KOPT-K1 (cell line): ENCODE results near the gene TSHZ2.

Source experiments
- H3K27ac ChIP-seq: fragments of 200-600 bp; sonication (generic); 2 replicates; pipeline ENCODE4 v1.5.1; 2016; ENCODE audit warnings: antibody characterized with exemption, mild to moderate bottlenecking, low read depth, low read length; ENCODE audit not compliant: poor library complexity, severe bottlenecking
- H3K36me3 ChIP-seq: fragments of 200-600 bp; sonication (generic); 2 replicates; pipeline ENCODE4 v1.5.1; 2017; ENCODE audit warnings: antibody characterized with exemption, mild to moderate bottlenecking, low read length, moderate library complexity; ENCODE audit not compliant: insufficient read depth
- H3K9me3 ChIP-seq: fragments of 200-600 bp; sonication (generic); 2 replicates; pipeline ENCODE4 v1.5.1; 2017; ENCODE audit warnings: antibody characterized with exemption, low read length, mild to moderate bottlenecking; ENCODE audit not compliant: insufficient read depth, poor library complexity, severe bottlenecking

TSHZ2 gene

DNA sequence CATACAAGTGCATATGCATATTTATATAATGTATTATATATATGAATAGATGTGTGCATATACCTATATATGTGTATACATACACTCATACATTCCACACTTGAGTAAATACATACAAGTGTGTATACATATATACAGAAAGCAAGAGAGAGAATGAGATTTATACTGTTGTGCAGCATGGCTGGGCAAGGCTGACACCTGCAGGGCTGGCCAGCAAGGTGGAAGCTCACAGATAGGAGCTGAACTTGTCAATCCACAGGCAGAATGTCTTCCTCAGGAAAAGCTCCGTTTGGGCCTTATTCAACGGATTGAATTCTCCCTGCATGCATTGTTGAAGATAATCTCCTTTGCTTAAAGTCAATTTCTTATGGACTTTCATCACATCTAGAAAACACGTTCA is 364.7 kb downstream of the TSHZ2 start:
- no peaks in the 10 kb centered on the region for H3K36me3 ChIP-seq
- H3K27ac ChIP-seq = no peak overlapping the region
- no peaks in the 10 kb centered on the region for H3K9me3 ChIP-seq

DNA sequence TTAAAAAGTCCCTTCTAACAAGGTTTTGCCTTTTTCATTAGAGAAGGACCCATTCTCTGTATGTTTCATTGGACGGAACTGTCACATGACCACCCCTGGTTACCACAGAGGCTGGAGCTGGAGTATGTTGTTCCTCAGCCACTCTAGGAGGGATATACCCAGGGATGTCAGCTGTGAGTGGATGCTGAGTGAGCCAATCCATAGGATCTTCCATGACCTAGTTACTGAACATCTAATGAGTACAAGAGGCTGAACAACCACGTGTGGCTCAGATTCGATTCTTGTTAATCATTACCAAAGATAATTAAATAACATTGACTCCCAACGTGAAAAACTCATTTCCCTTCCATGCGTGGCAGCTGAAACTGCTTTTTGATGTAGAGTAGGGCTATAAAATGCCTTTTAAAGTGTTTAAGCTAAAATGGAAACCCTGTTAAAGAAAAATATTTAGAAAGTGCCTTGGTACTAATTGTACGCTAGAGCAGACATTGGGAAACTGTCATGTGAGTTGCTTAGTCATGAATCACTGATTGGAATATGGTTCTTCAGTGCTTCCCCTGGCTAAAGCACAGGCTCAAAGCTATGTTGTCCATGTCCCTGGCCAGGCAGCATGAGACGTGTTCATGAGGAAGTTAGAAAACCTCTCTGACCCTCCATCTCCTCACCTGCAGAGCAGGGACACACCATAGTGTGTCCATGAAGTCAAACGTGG is 365.4 kb downstream of the TSHZ2 start:
- Histone ChIP-seq H3K27ac (no peak overlapping the region), H3K36me3 (no peaks in the 10 kb centered on the region), H3K9me3 (no peaks in the 10 kb centered on the region)

DNA sequence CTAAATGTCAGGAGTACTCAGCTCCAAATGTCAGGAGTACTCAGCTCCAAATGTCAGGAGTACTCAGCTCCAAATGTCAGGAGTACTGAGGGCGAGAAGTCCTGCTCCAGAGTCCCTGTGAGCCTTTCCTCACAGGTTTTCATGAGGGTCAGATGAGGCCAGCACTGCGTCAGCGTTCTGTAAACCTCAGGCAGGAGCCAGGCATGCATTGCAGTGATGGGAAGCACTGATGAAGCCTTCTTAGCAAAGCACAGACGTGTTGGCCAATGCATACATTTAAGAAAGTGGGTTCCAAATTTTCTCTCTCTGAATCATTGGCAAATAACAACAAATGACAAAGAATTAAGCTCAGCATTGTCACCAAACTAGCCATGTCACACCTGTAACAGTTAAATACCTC is 366.6 kb downstream of the TSHZ2 start:
- Histone ChIP-seq H3K27ac (no peak overlapping the region), H3K9me3 (no peaks in the 10 kb centered on the region), H3K36me3 (no peaks in the 10 kb centered on the region)

DNA sequence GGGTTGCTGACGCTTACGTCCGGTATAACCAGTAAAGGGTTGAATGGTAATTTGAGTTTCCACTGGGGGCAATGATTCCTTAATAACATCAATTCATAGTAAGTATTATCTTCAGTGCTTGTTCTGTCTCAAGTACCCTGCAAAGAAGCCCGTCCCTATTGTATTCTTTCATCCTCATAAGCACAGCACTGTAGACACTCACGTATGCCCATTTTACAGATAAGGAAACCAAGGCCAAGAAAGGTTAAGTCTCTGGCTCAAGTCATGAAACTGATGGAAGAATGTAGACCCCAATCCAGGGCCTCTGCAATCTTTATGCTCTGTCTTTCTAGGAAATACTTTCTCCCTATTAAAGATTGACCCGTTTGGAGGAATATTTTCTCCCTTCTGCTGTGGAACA is 370.3 kb downstream of the TSHZ2 start:
- H3K36me3 ChIP-seq = no peaks in the 10 kb centered on the region
- H3K27ac ChIP-seq = no peak overlapping the region
- no peaks in the 10 kb centered on the region for H3K9me3 ChIP-seq

DNA sequence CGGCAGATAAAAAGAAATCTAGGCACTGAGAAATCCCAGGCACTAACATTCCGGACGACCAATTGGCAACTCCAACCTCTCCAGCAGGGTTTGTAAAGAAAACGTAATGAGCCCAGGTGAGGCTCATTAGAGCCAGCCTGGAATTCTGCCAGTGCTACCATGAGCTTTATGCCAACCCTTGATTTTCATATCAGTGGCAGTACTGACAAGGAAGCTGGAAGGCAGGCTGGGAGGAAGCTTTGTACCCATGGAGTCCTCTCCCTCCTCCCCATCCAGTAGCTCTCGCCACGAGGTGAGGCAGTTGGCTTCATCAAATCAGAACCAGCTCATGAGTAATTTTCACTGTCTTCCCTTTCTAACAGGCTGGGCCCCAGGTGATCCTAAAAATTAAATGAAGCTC is 371.3 kb downstream of the TSHZ2 start:
- no peaks in the 10 kb centered on the region for H3K36me3 ChIP-seq
- no peaks in the 10 kb centered on the region for H3K9me3 ChIP-seq
- no peak overlapping the region for H3K27ac ChIP-seq

DNA sequence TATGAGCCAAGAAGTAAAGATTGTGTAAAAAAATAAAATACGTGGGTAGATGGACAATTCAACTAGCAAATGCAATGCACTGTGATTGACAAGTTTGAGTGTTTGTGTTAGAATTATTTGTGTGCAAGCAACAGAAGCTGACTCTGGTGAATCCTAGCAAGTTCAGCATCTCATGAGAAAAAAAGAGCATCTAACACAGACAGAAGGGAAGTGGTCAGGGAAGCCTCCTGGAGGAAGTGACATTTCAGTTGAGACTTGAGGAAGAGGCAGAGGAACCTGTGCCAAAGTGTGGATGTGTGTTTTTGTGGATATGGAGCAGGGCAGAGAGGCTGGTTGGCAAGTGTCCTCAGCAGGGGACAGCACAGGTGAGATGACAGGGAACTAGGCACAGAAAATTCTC is 372.7 kb downstream of the TSHZ2 start:
- H3K27ac ChIP-seq = no peak overlapping the region
- no peaks in the 10 kb centered on the region for H3K9me3 ChIP-seq
- no peaks in the 10 kb centered on the region for H3K36me3 ChIP-seq

DNA sequence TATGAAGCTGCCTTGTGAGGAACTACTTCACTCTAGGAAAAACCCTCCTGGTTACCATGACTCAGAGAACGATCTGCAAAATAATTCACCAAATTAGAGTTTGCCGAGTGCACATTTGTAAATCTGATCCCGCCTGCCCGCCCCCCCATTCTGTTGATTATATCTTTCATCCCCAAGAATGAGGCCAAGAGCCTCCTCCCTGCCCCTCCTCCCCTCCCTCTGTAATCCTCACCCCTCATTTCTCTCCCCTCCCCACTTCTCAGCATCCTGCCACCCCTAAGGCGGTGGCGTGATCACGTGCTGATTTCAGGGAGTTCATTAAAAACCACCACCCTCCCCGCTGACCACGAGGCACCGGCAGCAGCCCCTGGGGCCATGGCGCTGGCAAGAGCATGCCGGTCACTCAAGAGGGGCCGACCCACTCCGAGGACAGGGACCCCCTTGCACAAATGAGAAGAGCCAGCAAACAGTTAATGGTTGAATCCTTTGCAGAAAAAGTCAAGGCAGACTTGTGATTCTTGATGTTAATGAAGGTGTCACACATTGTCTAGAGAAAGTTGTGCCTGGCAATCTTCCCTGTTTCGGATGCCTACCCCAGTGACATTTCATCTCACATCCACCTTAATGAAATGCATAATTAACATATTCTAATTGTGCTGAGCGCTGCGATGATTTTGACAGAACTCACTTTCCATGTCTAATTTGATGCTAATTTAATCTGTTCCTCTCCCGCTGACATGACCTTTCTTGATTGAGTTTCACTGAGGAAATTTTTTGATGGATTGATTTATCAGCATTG is 373.6 kb downstream of the TSHZ2 start:
- Histone ChIP-seq H3K36me3 (no peaks in the 10 kb centered on the region), H3K27ac (no peak overlapping the region), H3K9me3 (peaks cover 5% of the 10 kb centered on the region)

DNA sequence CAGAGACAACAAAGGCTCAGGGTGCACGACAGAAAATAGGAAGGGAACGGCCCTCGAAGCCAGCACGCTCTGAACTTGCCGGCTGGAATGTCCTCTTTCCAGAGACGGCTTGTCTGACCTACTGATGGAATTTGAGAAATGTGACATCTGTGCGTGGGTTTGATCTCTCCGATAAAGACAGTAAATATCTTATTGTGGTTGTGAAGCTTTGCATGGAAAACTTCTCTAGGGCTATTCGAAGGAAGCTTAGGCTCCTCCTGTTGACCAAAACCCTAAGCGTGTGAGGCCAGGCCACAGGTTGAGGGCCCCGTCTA is 374.1 kb downstream of the TSHZ2 start:
- Histone ChIP-seq H3K36me3 (no peaks in the 10 kb centered on the region), H3K9me3 (peaks cover 5% of the 10 kb centered on the region), H3K27ac (no peak overlapping the region)

DNA sequence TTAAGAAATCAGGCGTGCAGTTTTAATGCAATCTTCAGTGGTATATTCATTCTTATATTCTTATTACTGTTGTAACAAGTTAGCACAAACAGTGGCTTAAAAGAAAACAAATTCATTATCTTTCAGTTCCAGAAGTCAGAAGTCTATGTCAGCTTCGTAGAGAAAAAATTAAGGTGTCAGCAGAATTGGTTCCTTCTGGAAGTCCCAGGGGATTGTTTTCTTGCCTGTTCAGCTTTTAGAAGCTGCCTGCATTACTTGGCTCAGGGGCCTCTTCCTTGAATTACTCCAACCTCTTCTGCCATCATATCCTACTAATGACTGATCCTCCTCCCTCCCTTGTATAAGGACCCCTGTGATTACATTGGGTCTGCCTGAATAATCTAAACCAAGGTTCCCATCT is 377.6 kb downstream of the TSHZ2 start:
- Histone ChIP-seq H3K9me3 (peaks cover 5% of the 10 kb centered on the region), H3K27ac (no peak overlapping the region), H3K36me3 (no peaks in the 10 kb centered on the region)

DNA sequence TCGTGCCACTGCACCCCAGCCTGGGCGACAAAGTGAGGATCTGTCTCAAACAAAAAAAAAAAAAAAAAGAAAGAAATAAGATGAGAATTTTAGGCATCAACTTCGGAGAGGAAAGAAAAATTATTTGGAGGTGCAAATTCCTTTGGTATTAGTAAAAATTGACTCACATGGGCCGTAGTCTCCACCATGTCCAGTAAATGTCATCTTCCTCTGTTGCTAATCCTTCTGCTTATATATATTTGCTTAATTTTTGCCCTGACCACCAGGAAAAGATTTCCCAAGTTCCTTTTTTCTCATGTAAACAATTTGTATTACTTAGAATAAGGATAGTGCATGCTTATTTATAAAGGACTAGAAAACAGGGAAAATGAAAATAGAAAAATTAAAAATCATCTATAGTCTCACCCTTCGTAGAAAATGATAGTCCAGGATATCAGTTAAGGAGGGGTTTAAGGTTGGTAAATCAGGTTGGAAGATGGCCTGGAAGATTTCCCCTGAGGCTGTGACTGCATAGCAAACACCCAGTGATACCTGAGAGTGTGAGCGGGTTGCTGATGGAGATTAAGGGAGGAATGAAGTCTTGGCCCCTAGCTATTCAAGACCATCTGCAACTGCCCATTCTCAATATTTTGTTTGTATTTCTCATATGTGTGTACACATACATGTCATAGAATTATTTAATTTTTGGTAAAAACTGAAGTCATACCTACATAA is 380.7 kb downstream of the TSHZ2 start:
- Histone ChIP-seq H3K9me3 (peaks cover 19% of the 10 kb centered on the region), H3K27ac (no peak overlapping the region), H3K36me3 (no peaks in the 10 kb centered on the region)

DNA sequence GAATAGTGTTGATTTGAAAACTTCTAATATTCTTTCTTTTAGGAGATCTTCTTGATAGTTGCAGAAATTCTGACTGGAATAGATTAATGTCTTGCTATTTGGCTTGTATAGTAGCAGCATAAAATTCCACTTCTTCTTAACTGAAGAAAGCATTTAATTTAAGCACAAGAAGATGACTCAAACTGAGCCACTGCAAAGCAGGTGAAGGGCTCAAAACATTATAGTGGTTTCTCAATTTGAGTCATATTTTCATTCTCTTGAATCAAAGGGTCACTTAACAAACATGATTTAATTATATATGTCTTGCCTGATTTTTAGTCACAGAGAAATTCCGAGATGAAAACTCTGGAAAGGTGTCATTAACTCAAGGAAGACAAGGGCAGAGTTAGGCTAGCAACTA is 382.2 kb downstream of the TSHZ2 start:
- no peaks in the 10 kb centered on the region for H3K36me3 ChIP-seq
- peaks cover 19% of the 10 kb centered on the region for H3K9me3 ChIP-seq
- no peak overlapping the region for H3K27ac ChIP-seq

DNA sequence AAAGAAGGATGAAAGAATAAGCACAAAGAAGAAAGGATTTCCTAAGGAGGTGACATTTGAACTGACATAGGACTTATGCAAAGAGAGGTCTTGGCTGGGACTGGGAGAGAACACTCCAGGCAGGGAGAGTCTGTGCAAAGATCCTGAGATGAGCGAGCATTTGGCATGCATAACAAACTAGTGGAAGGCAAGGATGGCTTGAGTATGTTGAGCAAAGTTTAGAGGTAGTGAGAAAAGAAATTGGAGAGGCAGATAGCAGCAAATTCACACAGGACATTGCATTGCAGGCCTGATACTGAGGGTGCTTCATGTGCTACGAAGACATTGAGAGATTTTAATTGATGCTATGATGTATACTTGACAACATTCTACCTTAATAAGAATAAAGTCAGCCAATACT is 383.6 kb downstream of the TSHZ2 start:
- H3K36me3 ChIP-seq = no peaks in the 10 kb centered on the region
- H3K27ac ChIP-seq = no peak overlapping the region
- H3K9me3 ChIP-seq = peaks cover 14% of the 10 kb centered on the region

DNA sequence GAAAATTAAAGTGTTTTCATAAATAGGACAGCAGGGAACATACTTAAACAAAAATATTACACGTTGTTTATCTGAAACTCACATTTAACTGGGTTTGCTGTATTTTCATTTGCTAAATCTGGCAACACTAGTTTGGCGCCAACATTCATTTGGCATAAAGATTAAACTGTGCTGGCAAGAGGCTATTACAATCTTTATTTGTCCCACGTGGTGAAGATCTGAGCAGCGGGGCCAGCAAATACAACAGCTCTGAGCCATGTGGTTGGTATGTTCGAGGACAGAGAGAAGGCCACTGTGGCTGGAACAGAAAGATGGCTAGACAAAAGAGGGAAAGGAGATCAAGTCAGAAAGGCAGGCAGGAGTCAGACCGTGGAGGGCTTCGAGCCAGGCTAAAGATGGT is 387.3 kb downstream of the TSHZ2 start:
- Histone ChIP-seq H3K27ac (no peak overlapping the region), H3K9me3 (peaks cover 14% of the 10 kb centered on the region), H3K36me3 (no peaks in the 10 kb centered on the region)

DNA sequence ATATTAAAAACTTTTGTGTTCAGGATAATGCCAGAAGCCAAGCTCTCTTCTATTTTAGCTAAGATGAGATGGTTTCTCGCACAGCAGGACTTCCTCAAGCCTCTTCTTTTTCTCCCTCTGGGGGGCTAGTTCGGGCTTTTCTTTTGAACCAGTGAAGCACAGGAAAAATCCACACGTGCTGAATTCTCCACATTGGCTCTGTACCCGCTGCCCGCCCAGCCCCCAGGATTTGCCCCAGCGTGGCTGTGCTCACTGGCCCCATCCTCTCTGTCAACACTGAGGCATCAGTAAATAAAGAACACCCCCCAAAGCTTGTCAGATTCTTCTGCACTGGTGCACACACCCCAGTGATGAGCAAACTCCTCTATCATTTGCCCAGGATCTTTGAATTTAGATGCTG is 388.7 kb downstream of the TSHZ2 start:
- peaks cover 7% of the 10 kb centered on the region for H3K9me3 ChIP-seq
- no peak overlapping the region for H3K27ac ChIP-seq
- no peaks in the 10 kb centered on the region for H3K36me3 ChIP-seq

DNA sequence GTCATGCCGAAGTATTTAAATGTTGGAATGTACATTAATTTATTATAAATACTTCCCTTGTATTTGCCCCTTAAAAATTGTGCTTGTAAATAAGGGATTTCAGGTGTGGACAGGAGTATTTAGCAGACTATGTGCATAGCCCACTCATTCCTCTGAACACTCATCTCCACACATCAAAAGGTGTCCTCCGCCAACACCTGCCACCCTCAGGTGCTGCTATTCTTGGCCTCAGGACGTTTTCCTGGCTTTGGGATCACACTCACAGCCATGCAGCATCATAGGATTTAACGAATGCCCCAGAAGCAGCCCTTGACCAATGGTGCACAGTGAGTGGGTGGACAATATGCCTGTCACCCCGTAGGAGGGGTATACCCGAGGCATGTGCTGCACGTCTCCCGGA is 390.6 kb downstream of the TSHZ2 start:
- Histone ChIP-seq H3K9me3 (no peaks in the 10 kb centered on the region), H3K36me3 (no peaks in the 10 kb centered on the region), H3K27ac (no peak overlapping the region)
